ENCODE results near the gene UXT.

GRCh38 chrX:47645530-47645929 is 13.4 kb downstream of the UXT start:
- TF ChIP-seq CTCF (IDR thresholded peaks at IDR 0.05; ENCODE audit: extremely low read depth in 1 of 2, insufficient read depth in 1 of 2, low read depth in 1 of 2, low read length in 2 of 2) (no peak), POLR2AphosphoS5 (IDR thresholded peaks at IDR 0.05; ENCODE audit: insufficient read depth, low read depth, low read length) (no peak), MAX (IDR thresholded peaks at IDR 0.05; ENCODE audit: insufficient read depth, insufficient read length) (no peak), POLR2A (IDR thresholded peaks at IDR 0.05; ENCODE audit: low read depth, low read length) (no peak), MYC (IDR thresholded peaks at IDR 0.05; ENCODE audit: low read depth, low read length) (no peak), EZH2 (IDR thresholded peaks at IDR 0.05; ENCODE audit: borderline replicate concordance, low read depth, low read length, severe bottlenecking) (no peak), JUN (IDR thresholded peaks at IDR 0.05; ENCODE audit: borderline replicate concordance, insufficient read depth, insufficient read length, low read depth) (no peak)

All from endothelial cell of umbilical vein (primary cell).